GM12873 (cell line): Measurements from ENCODE around the gene NEMP2.

Experiments
- CTCF ChIP-seq: IDR thresholded peaks from 2 replicates; pipeline ENCODE4 v1.5.1; 2012; ENCODE audit warnings: low read depth, mild to moderate bottlenecking, moderate library complexity, low read length, control low read depth; ENCODE audit not compliant: insufficient read depth; ENCODE audit errors: missing control alignments

NEMP2 gene

GRCh38 chr2:190468814-190469569 lies 65.5 kb downstream of the NEMP2 start:
- no peak for TF ChIP-seq CTCF

GRCh38 chr2:190467575-190468083 lies 66.9 kb downstream of the NEMP2 start:
- no peak for TF ChIP-seq CTCF

GRCh38 chr2:190466819-190467446 lies 67.6 kb downstream of the NEMP2 start:
- TF ChIP-seq CTCF, result no peak

GRCh38 chr2:190465060-190465459 lies 69.5 kb downstream of the NEMP2 start:
- TF ChIP-seq CTCF, result no peak

- no peak for TF ChIP-seq CTCF
Measured at GRCh38 chr2:190462611-190463010, 71.9 kb downstream of the NEMP2 start.

- no peak for TF ChIP-seq CTCF
Measured at GRCh38 chr2:190462181-190462580, 72.3 kb downstream of the NEMP2 start.

GRCh38 chr2:190460487-190460886 lies 74.0 kb downstream of the NEMP2 start:
- no peak for TF ChIP-seq CTCF
